Thyroid gland (tissue), 4 donors: ENCODE measurements around the gene SLCO3A1.

Experiments
- CTCF ChIP-seq, 6 experiments: fragments of 200-600 bp in 3 of 6; fragments of 450-650 bp in 3 of 6; sonication (generic) in 3 of 6; IDR thresholded peaks; one replicate each; pipeline ENCODE4 v1.5.1; 2016 to 2019; ENCODE audit warnings: antibody characterized with exemption in 6 of 6, mild to moderate bottlenecking in 2 of 6, inconsistent platforms in 1 of 6, moderate library complexity in 1 of 6
- POLR2A ChIP-seq, 2 donors: fragments of 450-650 bp; IDR thresholded peaks; one replicate each; pipeline ENCODE4 v1.6.1; 2017; ENCODE audit warnings: antibody characterized with exemption in 2 of 2, mild to moderate bottlenecking in 2 of 2, moderate library complexity in 1 of 2

- no peak for TF ChIP-seq CTCF (IDR thresholded peaks at IDR 0.05)
- no peak for TF ChIP-seq POLR2A (IDR thresholded peaks at IDR 0.05)
Measured at GRCh38 chr15:92006186-92007028, 152.9 kb downstream of the SLCO3A1 start.
